NCI-H2107 (cell line): ENCODE results near the gene EPN2.

Experiments
- DNase-seq: peaks from one replicate; lab custom pipeline; 2025; lab: John Stamatoyannopoulos, UW

Gene EPN2

GRCh38 chr17:19331134-19331533 is 94.0 kb downstream of the EPN2 start:
- DNase-seq: no peak

- DNase-seq: no peak
Measured at GRCh38 chr17:19331543-19332245, 94.5 kb downstream of the EPN2 start.

DNA sequence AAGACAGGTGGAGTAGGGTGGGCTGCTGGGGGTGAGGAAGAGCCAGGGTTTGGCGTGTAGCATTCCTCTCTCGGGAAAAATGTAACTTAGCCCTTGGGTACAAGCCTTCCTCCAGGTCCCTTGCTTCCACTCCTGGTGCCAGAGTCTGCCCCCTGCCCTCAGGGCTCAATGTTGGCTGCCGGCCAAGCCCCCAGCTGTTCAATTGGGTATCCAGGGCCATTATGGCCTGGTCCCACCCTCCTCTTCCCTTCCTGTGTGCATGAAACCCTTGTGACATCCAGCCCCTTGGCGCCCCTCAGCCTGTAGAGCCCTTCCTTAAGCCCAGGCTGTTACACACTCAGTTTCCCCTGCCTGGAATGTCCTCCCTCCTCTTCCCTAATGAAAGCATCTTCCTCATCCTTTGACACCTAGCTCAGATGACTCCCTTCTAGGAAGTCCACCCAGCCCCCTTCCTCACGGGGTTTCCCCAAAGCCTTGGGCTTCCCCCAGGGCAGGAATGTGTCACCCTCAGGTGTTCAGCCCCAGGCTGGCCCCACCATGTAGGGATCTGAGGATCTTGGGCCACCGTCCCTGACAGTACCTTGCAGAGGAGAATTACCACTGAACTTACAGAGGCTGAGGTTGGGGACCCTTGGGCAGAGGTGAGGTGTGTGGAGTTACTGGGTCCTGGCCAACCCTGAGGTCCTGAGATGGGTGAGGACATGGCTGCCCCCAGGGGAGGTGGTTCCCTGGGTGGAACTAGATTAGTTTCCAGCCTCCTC is 95.4 kb downstream of the EPN2 start:
- no peak for DNase-seq

- DNase-seq: no peak
Measured at GRCh38 chr17:19333132-19333440, 95.9 kb downstream of the EPN2 start.

DNA sequence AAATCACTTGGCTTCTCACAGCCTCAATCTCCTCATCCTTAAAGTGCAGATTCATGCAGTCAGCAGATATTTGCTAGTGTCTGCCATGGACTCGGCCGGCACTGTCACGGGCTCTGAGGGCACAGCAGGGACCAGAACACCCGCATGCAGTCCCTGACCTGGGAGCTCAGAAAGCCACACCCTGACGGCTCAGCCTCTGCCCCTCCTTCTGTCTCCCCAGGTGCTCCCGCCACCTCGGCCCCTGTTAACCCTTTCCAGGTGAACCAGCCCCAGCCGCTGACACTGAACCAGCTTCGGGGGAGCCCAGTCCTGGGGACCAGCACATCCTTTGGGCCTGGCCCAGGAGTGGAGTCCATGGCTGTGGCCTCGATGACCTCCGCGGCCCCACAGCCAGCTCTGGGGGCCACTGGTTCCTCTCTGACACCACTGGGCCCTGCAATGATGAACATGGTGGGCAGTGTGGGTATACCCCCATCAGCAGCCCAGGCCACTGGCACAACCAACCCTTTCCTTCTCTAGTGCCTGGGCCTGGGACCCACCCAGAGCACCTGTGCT is 96.6 kb downstream of the EPN2 start:
- DNase-seq: no peak

GRCh38 chr17:19334331-19334730 is 97.2 kb downstream of the EPN2 start:
- no peak for DNase-seq

DNA sequence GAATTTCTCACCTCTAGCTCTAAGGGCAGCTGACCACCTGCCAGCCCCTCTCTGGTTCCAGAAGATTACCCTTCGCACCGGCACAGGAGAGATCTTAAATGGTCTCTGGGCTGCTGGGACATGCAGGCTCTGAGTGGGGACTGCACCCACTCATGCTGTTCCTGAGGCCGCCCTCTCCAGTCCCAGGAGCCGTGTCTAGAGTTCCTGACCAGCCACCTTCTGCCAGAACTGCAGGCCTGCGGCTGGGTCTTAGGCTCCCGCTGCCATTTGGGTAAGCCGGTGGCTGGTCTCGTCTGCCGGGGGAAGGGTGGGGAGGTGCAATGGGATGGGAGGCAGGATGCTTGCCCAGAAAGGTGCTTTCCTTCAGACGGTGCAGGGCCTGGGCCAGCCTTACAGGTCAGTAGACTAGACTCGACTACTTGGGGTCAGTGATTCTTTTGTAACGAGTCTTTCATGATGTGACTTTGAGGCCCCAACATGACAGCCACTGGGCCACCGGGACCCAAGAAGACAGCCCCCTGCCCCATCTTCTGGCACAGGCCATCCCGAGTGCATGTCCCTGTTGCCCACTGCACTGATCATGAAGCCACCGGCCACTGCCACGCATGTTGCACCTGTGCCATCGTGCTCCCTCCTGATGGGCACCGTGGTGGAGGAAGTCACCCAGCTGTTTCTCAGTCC is 98.9 kb downstream of the EPN2 start:
- no peak for DNase-seq

DNA sequence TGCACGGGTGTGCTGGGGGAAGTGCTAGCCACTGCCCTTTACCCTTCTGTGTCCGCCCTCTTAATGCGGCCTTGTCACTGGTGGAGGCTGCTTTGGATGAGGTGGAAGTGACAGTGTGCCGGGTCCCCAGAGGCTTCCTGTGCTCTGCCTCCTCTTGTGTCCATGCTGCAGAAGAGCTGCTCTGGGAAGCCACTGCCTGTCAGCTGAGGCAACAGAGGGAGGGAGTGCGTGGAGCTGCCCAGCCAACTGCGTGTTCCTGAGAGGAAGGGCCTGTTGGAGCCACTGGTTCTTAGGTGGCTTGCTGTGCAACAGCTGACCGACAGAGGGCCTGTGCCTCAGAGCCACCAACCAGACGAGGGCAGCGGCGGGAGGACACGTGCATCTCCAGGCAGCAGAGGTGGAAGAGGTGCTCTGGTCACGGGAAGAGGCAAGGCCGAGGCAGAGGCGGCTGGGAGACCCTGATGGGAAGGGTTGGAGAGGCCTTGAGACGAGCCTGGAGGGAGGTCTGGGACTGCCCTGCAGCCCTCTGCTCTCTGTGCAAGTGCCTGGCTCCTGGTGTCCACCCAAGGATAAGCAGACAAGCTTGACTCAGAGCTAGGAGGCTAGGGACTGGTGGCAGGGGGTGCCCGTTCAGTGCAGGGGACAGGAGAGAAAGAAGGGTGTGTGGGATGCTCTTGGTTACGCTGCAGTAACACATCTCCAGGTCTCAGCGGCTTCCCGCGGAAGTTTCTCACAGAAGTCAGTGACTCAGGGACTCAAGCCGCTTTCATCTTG is 100.0 kb downstream of the EPN2 start:
- no peak for DNase-seq

DNA sequence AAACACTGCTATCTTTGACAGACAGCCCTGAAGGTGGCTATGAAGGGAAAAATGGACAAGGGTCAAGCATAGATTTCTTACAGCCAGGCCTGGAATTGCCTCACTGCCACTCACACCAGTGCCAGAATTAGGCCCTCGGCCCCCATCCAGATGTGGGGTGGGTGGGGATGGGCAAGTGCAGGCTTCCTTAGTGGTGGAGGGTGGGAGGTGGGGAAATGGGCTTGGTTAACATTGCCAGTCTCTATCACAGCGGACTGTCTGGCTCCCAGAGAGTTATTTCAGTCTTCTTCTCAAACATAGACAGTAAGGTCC is 100.5 kb downstream of the EPN2 start:
- DNase-seq: no peak

DNA sequence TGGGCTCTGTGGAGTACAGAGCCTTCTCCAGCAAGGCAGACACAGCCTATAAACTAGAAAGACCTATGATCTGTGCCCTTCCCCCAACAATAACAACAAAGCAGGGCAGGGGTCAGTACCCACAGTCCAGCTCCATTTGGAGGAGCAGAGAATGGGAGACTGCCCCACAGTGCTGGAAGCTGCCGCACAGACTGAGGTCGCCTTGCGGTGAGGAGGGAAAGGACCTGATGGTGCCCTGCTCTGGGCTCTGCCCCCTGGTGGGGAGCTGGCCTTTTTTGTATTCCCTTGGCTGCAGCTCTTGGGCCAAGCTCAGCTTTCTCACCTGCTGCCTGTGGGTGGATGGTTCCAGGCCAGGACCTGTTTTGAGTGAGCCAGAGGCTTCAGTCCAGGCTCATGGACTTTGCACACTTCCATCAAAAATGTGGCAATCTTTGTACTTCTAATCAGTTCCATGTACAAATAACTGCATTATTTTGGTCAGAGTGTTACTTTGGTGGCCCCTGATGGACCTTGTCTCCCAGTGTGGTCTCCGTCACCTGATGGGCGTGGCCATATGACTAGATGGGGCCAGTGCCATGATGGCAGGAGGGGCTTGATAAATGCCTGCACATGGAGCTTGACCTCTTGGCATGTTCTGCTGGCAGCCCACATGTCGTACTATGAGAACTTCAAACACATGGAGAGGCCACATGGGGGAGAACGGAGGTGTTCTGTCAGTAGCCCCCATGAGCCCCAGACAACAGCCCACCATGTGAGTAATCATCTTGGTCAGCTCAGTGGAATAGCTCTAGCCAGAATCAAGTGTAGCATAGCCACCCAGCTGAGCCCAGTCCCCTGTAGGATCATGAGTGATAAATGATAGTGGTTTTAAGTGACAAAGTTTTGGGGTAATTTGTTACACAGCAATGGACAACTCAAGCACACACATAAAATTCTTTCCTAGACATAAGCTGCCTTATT is 101.1 kb downstream of the EPN2 start:
- DNase-seq: no peak

- no peak for DNase-seq
Measured at GRCh38 chr17:19339341-19339815, 102.2 kb downstream of the EPN2 start.

DNA sequence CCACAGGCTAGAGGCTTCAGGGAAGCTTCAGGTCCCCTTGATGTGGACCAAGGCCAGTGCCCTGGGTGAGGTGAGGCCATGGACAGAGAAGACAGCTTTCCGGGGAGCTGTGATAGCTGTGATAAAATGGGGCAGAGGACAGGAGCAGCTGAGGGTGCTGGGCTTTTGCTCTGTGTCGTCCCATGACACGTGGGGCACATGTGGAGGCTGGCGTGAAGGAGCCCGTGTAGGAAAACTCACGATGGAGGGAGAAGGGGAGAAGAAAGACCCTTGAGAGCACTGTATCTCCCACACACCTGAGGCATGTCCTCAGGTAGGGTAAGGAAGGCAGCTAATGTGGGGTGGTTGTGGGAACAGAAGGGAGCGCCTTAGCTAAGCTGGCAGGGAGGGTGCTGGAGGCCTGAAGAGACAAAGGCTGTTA is 104.1 kb downstream of the EPN2 start:
- no peak for DNase-seq

GRCh38 chr17:19341641-19342610 is 104.8 kb downstream of the EPN2 start:
- DNase-seq: no peak

GRCh38 chr17:19342611-19343255 is 105.6 kb downstream of the EPN2 start:
- DNase-seq: no peak

- no peak for DNase-seq
Measured at GRCh38 chr17:19343256-19343630, 106.1 kb downstream of the EPN2 start.

DNA sequence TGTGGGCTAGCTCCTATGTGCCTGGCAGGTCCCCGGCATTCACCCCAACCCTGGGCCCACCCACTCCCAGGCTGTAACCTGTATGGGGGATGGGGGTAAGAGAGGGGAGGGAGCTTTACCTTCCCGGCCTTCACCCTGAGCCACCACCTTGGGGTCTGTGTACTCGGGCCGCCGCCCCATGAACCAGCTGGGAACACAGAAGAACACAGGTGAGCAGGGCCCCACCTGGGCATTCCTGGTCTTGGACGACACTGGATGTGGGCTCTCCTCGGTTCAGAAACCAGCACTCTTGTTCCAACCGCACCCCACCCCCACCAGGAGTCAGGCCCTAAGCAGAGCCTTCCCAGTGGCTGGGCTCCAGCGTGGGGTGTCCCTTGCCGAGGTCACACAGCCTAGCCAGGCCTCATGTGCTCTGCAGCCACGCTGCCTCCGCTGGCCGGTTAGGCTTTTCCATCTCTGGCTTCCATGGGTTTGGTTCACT is 106.5 kb downstream of the EPN2 start:
- no peak for DNase-seq

GRCh38 chr17:19344311-19345066 is 107.3 kb downstream of the EPN2 start:
- no peak for DNase-seq

GRCh38 chr17:19345067-19345460 is 107.9 kb downstream of the EPN2 start:
- DNase-seq: no peak
